Cardiac fibroblast (primary cell): Measurements from ENCODE around the gene CCDC136.

ENCODE experiments used
- DNase-seq, 2 donors: peaks; one replicate each; pipeline versions ENCODE4 v3.0.0 to v3.0.0-alpha.2; 2010; ENCODE audit warnings: low read depth in 2 of 2
- H3K4me3 ChIP-seq, 2 donors: replicated peaks in 1 of 2; 1 replicate in 1 of 2; 2 replicates in 1 of 2; pipeline ENCODE4 v1.5.1; 2011; ENCODE audit warnings: low read depth in 2 of 2, low read length in 2 of 2, mild to moderate bottlenecking in 2 of 2, moderate library complexity in 1 of 2
- TF ChIP-seq, protein P1 (sequence below): IDR thresholded peaks from one replicate; pipeline ENCODE4 v1.5.1; 2011; ENCODE audit warnings: low read depth, mild to moderate bottlenecking, low read length, inconsistent platforms

CCDC136 gene

GRCh38 chr7:128831178-128831993 is 39.6 kb downstream of the CCDC136 start:
- TF ChIP-seq, protein P1, sequence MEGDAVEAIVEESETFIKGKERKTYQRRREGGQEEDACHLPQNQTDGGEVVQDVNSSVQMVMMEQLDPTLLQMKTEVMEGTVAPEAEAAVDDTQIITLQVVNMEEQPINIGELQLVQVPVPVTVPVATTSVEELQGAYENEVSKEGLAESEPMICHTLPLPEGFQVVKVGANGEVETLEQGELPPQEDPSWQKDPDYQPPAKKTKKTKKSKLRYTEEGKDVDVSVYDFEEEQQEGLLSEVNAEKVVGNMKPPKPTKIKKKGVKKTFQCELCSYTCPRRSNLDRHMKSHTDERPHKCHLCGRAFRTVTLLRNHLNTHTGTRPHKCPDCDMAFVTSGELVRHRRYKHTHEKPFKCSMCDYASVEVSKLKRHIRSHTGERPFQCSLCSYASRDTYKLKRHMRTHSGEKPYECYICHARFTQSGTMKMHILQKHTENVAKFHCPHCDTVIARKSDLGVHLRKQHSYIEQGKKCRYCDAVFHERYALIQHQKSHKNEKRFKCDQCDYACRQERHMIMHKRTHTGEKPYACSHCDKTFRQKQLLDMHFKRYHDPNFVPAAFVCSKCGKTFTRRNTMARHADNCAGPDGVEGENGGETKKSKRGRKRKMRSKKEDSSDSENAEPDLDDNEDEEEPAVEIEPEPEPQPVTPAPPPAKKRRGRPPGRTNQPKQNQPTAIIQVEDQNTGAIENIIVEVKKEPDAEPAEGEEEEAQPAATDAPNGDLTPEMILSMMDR: no peak
- H3K4me3 ChIP-seq: peak overlapping the region; percentile 68 to 80
- peak; percentile 65 for DNase-seq

- TF ChIP-seq, protein P1: no peak
- peak; percentile 52 to 54 for DNase-seq
Measured at GRCh38 chr7:128831994-128832879, 40.5 kb downstream of the CCDC136 start.

GRCh38 chr7:128832880-128833147 is 41.0 kb downstream of the CCDC136 start:
- H3K4me3 ChIP-seq: peak overlapping the region; percentile 68 to 80
- no peak for DNase-seq
- TF ChIP-seq, protein P1: no peak

More at GRCh38 chr7:128831994-128832879, 40.5 kb downstream of the CCDC136 start:
- peak overlapping the region; percentile 68 to 80 for H3K4me3 ChIP-seq

DNA sequence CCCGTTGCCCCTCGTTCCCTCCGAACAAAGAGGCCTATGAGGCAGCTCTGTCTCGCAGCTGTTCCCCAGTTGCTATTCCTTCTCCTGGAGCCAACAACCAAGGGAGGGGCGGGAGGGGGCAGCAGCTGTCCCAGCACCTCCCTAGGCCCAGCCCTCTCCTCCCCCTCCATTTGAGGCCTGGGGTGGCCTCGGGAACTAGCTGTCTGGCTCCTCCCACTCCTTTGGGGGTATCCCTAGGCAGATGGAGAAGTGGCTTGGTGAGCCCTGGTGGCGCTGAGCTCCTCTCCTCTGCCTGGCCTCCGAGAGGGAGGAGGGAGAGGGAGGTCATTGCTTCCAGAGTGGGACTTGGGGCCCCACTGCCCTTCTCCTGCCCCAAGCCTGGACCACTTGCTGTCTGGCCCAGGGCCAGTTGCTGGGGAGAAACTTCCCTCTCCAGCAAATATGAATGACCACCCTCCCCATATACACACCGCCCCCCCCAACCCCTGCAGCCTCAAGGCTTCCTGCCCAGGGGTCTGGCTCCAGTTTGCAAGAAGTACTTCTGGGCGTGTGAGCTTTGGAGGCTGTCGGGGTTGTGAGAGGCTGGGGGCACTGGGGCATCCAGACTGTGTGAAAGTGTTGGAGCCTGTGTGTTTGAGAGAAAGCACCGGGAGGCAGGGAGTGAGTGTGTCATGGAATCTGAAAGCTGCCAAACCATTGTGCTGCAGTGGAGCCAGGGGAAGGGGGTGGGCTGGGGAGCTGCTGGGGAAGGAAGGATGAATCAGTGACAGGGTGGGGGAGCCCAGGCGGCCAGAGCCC is 41.6 kb downstream of the CCDC136 start:
- DNase-seq: peak; percentile 91 to 93
- H3K4me3 ChIP-seq: peak overlapping the region; percentile 68 to 80
- TF ChIP-seq, protein P1: no peak

DNA sequence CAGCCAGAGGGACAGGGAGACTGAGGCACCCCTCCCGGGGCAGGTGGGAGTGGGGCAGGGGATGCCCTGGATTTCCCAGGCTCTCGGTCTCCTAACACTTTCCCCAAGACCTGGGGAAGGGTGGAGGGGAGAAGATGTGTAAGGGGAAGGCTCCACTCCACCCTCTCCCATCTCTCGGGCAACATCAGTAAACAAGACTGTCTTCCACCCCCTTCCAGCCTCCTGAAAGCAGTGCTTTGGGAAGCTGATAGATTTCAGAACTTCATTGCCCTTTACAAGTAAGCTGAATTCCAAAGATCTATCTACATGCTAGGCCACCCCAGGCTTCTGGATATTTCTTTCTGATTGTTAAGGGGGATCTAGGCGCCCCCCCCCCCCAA is 42.2 kb downstream of the CCDC136 start:
- peak in 1 of 2 donors; percentile 71 for DNase-seq
- TF ChIP-seq, protein P1: no peak
- peak overlapping the region in 1 of 2 donors; percentile 14 for H3K4me3 ChIP-seq

DNA sequence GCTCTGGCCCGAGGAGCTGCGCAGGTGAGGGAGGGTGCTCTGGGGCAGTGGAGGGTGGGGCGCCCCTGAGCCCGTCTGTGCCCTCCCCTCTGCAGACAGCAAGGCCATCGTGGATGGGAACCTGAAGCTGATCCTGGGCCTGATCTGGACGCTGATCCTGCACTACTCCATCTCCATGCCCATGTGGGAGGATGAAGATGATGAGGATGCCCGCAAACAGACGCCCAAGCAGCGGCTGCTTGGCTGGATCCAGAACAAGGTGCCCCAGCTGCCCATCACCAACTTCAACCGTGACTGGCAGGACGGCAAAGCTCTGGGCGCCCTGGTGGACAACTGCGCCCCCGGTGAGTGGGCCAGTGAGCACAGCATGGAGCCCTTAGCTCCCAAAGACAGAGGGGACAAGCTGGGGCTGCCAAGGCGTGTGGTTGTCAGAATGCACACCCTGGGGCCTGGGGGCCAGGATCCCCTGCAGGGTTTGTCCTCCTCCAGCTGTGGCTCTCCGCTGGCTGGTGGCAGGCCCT is 43.5 kb downstream of the CCDC136 start:
- DNase-seq: no peak
- no peak overlapping the region for H3K4me3 ChIP-seq
- TF ChIP-seq, protein P1: no peak
